Lower lobe of right lung (tissue), 2 donors: ENCODE results near the gene KIRREL3. TPM values are rescaled to one million over a fixed set of nuclear protein-coding genes. Genes with fewer than 3 reads are reported as not detected.

Source experiments
- ATAC-seq, 2 donors: fragments of 200-7000 bp; cut with Tn5 transposase; one replicate each; pipeline ENCODE4 v1.9.1; 2020 to 2022; ENCODE audit warnings: mild to moderate bottlenecking in 2 of 2, moderate library complexity in 2 of 2
- DNase-seq: peaks from one replicate; pipeline ENCODE4 v3.0.0-alpha.2; 2020
- H3K27ac ChIP-seq: fragments of 200-600 bp; one replicate; pipeline ENCODE4 v1.8.0; 2022
- H3K27me3 ChIP-seq: fragments of 200-600 bp; one replicate; pipeline ENCODE4 v1.8.0; 2022; ENCODE audit warnings: low read depth
- H3K36me3 ChIP-seq: fragments of 200-600 bp; one replicate; pipeline ENCODE4 v1.8.0; 2022; ENCODE audit warnings: mild to moderate bottlenecking
- H3K4me1 ChIP-seq: fragments of 200-600 bp; one replicate; pipeline ENCODE4 v1.8.0; 2022
- H3K4me3 ChIP-seq: fragments of 200-600 bp; one replicate; pipeline ENCODE4 v1.8.0; 2022; ENCODE audit warnings: mild to moderate bottlenecking
- H3K9me3 ChIP-seq: fragments of 200-600 bp; one replicate; pipeline ENCODE4 v1.8.0; 2022
- intact Hi-C: fragments of 100-400 bp; cut with DNase I; formaldehyde crosslinking; loops from one replicate; pipeline ENCODE4 v1.11.0; 2022
- total RNA-seq: library from RNA; stranded (reverse); fragmentation: NEBNext Ultra II Directional; extraction: Animal tissue kit (Norgen Biotek cat#: 25700); gene quantifications from one replicate; pipeline ENCODE4 v1.2.1, GENCODE V29; 2021
- TF ChIP-seq, protein P1 (sequence below): fragments of 200-600 bp; IDR thresholded peaks from one replicate; pipeline ENCODE4 v1.8.0; 2022; ENCODE audit warnings: antibody characterized with exemption, mild to moderate bottlenecking
- donor health status: DM: no; HTN: yes; CAD: no; lungs with severe emphysema.

The KIRREL3 gene
- total RNA-seq, 1 donor from 2014 or later = 0.15 TPM

DNA sequence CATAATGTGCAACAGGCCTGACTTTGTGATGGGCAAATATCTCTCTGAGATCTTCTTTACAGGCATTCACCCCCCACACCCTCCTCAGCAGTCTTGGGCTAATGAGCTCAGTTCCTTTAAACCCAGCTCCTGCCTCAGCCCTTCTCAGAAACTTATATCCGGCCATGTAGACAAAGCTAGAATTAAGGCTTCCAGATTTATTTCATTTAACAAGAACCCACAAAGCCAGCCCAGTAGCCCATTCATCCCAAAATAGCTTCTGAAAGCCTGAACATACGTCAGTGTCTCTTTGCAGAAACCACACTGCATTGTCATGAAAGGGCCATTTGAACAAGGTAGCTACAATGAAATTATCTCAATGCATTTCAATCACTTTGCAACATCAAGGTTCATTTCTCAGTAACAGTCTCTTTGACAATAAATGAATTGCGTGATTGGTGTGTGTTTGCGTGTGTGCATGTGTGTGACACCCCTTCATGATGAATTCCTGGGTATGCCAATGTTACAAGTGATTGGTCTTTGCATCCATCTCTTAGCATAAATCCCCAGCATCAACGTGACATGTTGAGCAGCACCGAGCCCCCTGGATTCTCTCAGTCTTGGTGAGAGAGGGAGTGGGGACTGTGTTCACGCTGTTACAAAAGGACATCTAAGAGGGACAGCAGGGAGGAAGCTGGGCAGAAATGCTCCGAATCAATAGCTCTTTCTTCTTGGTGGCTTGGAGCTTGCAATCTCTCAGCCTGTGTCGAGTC lies 299.6 kb downstream of the KIRREL3 start:
- H3K4me1 ChIP-seq = no peaks in the 10 kb centered on the region
- no peak for DNase-seq
- H3K9me3 ChIP-seq = no peaks in the 10 kb centered on the region
- peaks cover 5% of the 10 kb centered on the region for H3K27me3 ChIP-seq
- no peaks in the 10 kb centered on the region for H3K36me3 ChIP-seq
- TF ChIP-seq, protein P1, sequence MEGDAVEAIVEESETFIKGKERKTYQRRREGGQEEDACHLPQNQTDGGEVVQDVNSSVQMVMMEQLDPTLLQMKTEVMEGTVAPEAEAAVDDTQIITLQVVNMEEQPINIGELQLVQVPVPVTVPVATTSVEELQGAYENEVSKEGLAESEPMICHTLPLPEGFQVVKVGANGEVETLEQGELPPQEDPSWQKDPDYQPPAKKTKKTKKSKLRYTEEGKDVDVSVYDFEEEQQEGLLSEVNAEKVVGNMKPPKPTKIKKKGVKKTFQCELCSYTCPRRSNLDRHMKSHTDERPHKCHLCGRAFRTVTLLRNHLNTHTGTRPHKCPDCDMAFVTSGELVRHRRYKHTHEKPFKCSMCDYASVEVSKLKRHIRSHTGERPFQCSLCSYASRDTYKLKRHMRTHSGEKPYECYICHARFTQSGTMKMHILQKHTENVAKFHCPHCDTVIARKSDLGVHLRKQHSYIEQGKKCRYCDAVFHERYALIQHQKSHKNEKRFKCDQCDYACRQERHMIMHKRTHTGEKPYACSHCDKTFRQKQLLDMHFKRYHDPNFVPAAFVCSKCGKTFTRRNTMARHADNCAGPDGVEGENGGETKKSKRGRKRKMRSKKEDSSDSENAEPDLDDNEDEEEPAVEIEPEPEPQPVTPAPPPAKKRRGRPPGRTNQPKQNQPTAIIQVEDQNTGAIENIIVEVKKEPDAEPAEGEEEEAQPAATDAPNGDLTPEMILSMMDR = no peak
- no peak overlapping the region for H3K4me3 ChIP-seq
- no peak overlapping the region for H3K27ac ChIP-seq
- no peak for ATAC-seq
- intact Hi-C loops = no loop called here

DNA sequence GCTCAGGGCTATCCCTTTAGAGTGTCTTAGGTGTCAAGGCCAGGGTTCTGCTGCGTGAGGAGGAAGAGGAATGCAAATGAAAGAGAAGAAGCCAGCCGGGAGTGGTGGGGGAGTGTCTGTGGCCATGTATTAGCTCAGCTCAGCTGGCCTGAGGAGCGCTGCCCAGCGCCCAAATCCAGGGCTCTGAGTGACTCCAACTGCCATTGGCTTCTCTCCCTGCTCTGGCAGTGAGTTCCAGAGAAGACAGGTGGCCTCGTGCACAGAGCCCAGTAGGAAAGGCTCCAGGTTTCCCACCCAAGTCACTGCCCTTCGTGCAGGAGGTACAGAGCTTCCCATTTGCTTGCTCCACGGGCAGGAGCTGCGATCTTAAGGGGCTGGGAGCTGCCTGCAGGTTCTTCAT lies 302.0 kb downstream of the KIRREL3 start:
- intact Hi-C loops = no loop called here
- H3K36me3 ChIP-seq = no peaks in the 10 kb centered on the region
- DNase-seq = no peak
- TF ChIP-seq, protein P1 = no peak
- no peak for ATAC-seq
- H3K27me3 ChIP-seq = peaks cover 5% of the 10 kb centered on the region
- H3K4me1 ChIP-seq = no peaks in the 10 kb centered on the region
- no peaks in the 10 kb centered on the region for H3K9me3 ChIP-seq
- no peak overlapping the region for H3K27ac ChIP-seq
- no peak overlapping the region for H3K4me3 ChIP-seq

DNA sequence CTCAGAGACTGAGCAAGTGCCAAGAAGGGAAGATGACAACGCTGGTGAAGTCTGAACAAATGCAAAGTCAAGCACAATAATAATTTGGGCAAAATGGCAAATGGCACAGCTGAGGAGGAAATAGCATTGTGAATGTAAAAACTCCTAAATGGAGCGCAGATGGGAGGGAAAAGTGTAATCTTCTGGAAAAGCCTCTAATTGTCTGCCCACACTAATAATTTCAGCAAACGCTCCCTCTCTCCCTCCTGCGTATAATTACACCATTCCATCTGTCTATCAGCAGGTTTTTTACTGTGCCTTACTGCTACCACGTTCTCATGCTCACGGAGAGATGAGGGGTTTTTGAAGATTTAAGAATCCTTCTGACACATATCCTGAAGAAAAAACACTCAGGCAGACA lies 302.6 kb downstream of the KIRREL3 start:
- Histone ChIP-seq H3K9me3 (no peaks in the 10 kb centered on the region), H3K27me3 (peaks cover 5% of the 10 kb centered on the region), H3K4me3 (no peak overlapping the region), H3K27ac (no peak overlapping the region), H3K36me3 (no peaks in the 10 kb centered on the region), H3K4me1 (no peaks in the 10 kb centered on the region)
- intact Hi-C loops = no loop called here
- TF ChIP-seq, protein P1 = no peak
- DNase-seq (no peak), ATAC-seq (no peak)

DNA sequence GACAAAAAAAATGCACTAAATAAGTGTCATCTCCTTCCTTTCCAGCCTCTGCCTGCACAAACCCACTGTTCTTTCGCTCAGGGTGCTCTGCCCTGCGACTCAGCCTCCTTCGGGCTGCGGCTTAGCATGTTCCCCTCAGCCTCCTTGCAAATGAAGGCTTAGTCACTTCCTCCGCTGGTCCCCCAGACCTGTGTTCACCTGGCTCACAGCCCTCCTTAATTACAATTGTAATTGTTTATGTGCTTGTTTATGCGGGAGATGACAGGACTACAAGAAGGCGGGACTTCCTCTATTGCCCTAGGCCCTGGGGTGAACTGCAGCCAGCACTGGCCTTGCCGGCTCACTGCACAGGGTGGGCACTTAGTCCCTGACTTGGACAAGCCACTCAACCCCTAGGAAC lies 303.6 kb downstream of the KIRREL3 start:
- Histone ChIP-seq H3K36me3 (no peaks in the 10 kb centered on the region), H3K27me3 (peaks cover 5% of the 10 kb centered on the region), H3K4me3 (no peak overlapping the region), H3K4me1 (no peaks in the 10 kb centered on the region), H3K27ac (no peak overlapping the region), H3K9me3 (no peaks in the 10 kb centered on the region)
- intact Hi-C loops = no loop called here
- TF ChIP-seq, protein P1 = no peak
- ATAC-seq (no peak), DNase-seq (no peak)

DNA sequence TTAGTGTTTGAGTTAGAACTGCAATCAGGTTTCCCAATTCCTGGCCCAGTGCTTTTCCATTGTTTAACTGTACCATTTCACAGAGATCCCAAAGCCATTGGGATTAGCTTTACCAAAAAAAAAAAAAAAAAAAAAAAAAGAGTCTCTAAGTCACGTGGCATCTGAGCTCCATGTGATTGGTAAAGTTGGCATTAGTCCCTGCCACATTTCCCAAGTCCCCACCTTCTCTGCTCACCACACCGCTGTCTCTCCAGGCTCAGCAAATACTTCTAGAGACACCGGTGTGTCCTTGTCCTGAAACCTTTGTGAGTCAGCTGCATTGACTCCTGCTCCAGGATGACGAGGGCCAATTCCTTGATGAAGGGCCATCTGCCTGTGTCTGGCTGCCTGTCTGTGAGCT lies 305.3 kb downstream of the KIRREL3 start:
- Histone ChIP-seq H3K9me3 (no peaks in the 10 kb centered on the region), H3K27ac (no peak overlapping the region), H3K4me1 (no peaks in the 10 kb centered on the region), H3K36me3 (no peaks in the 10 kb centered on the region), H3K4me3 (no peak overlapping the region), H3K27me3 (peaks cover 2% of the 10 kb centered on the region)
- no peak for DNase-seq
- TF ChIP-seq, protein P1 = no peak
- ATAC-seq = no peak
- intact Hi-C loops = no loop called here
